Stimulated activated effector memory CD8-positive, alpha-beta T cell treated with anti-CD3 and anti-CD28 coated beads, Interleukin-12 subunit alpha, Interleukin-12 subunit beta, amount 100 ng/mL, for 72 hours (primary cell): Measurements from ENCODE around the gene ABCA13.

Source experiments
- ATAC-seq: fragments of 150-1000 bp; cut with Tn5 transposase; 2 replicates; pipeline ENCODE4 v1.10.0; 2021
- DNase-seq, 2 donors: peaks; one replicate each; pipeline ENCODE4 v3.0.0; 2021 to 2022; ENCODE audit warnings: low spot score in 2 of 2
- H3K27ac Mint-ChIP-seq: one replicate; pipeline ENCODE4 v1.8.0; 2022; ENCODE audit warnings: mild to moderate bottlenecking, mixed read lengths
- H3K36me3 Mint-ChIP-seq: one replicate; pipeline ENCODE4 v1.8.0; 2022; ENCODE audit warnings: mild to moderate bottlenecking, mixed read lengths
- H3K4me1 Mint-ChIP-seq: one replicate; pipeline ENCODE4 v1.8.0; 2022; ENCODE audit warnings: mixed read lengths
- H3K4me3 Mint-ChIP-seq: one replicate; pipeline ENCODE4 v1.8.0; 2022; ENCODE audit warnings: mild to moderate bottlenecking, mixed read lengths
- H3K9me3 Mint-ChIP-seq: one replicate; pipeline ENCODE4 v1.8.0; 2022; ENCODE audit warnings: mixed read lengths

Gene ABCA13

GRCh38 chr7:48317360-48317759, 146.1 kb downstream of the ABCA13 start:
- no peak overlapping the region for H3K27ac Mint-ChIP-seq
- DNase-seq (no peak), ATAC-seq (no peak)
- H3K4me1 Mint-ChIP-seq: no peaks in the 10 kb centered on the region
- H3K36me3 Mint-ChIP-seq: no peaks in the 10 kb centered on the region
- H3K9me3 Mint-ChIP-seq: no peaks in the 10 kb centered on the region
- no peak overlapping the region for H3K4me3 Mint-ChIP-seq

GRCh38 chr7:48321319-48322010, 150.2 kb downstream of the ABCA13 start:
- no peak for DNase-seq
- no peak overlapping the region for H3K27ac Mint-ChIP-seq

GRCh38 chr7:48337012-48337621, 165.9 kb downstream of the ABCA13 start:
- ATAC-seq (no peak), DNase-seq (no peak)
- H3K9me3 Mint-ChIP-seq: no peaks in the 10 kb centered on the region
- H3K27ac Mint-ChIP-seq: no peak overlapping the region
- H3K4me1 Mint-ChIP-seq: no peaks in the 10 kb centered on the region
- H3K4me3 Mint-ChIP-seq: no peak overlapping the region
- no peaks in the 10 kb centered on the region for H3K36me3 Mint-ChIP-seq

More at GRCh38 chr7:48321319-48322010, 150.2 kb downstream of the ABCA13 start:
- ATAC-seq: peak; percentile 52
- H3K4me1 Mint-ChIP-seq: no peaks in the 10 kb centered on the region
- H3K9me3 Mint-ChIP-seq: no peaks in the 10 kb centered on the region
- no peaks in the 10 kb centered on the region for H3K36me3 Mint-ChIP-seq
- H3K4me3 Mint-ChIP-seq: no peak overlapping the region

DNA sequence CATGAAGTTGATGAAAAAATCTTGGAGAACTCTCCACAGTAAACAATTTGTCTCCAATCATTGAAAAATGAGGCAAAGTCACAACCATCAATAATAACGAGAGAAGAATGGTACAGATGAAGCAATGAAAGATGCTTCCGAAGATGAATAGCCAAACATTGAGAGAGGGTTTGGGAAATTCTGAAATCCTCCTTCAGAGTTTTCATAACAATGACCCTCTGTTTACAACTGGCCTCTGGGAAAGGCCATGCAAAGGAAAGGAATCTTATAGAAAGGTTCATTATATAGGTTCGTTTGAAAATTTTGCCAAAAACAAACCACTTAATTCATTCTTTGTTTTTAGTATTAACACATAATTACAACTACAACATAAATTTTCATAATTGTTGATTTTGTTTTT, 166.5 kb downstream of the ABCA13 start:
- DNase-seq: no peak
- Mint-ChIP-seq H3K9me3 (no peaks in the 10 kb centered on the region), H3K4me3 (no peak overlapping the region), H3K27ac (no peak overlapping the region), H3K4me1 (no peaks in the 10 kb centered on the region), H3K36me3 (no peaks in the 10 kb centered on the region)
- ATAC-seq: no peak

DNA sequence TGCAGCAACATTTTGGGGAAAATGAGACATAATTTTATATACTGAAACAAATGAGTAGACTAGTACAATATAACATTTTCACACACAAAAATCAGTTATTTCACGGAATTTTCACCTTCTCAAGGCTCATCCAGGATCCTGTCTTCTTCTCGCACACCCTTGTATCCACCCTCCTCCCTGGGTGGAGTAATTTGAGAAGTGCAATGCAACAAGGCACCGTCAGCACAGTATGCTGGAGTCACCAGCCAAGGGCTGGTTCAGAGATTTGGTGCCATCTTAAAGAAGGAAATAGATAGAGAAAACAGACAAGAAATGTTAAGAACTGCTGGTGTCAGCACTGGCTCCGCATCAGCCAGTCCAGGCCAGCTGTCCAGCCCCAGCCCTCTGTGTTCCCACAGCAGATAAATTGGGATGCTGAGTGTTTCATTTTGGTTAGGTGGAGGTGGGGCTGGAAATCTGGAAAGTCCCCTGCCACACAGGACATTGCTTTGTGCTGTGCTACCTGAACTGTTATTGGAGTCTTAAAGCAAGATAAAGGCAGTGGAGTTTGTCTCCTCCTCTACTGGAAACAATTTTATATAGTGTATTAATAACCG, 176.1 kb downstream of the ABCA13 start:
- H3K4me3 Mint-ChIP-seq: no peak overlapping the region
- H3K9me3 Mint-ChIP-seq: no peaks in the 10 kb centered on the region
- DNase-seq (no peak), ATAC-seq (no peak)
- no peak overlapping the region for H3K27ac Mint-ChIP-seq
- no peaks in the 10 kb centered on the region for H3K4me1 Mint-ChIP-seq
- no peaks in the 10 kb centered on the region for H3K36me3 Mint-ChIP-seq

DNA sequence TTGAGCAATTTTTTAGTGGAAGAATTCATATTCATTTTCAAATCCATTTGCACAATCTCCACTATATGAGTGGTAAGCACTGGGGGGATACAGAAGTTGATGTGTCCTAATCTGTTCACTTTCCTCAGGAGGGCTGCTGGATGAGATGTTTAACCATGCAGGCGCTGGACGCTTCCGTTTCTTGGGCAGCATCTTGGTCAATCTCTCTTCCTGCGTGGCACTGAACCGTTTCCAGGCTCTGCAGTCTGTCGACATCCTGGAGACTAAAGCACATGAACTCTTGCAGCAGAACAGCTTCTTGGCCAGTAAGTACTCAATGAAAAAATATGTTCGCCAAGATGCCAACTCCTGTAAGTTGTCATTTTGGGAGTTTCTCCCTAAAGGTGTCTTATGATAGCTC, 179.3 kb downstream of the ABCA13 start:
- Mint-ChIP-seq H3K4me1 (no peaks in the 10 kb centered on the region), H3K4me3 (no peak overlapping the region), H3K36me3 (no peaks in the 10 kb centered on the region), H3K9me3 (no peaks in the 10 kb centered on the region), H3K27ac (no peak overlapping the region)
- ATAC-seq (no peak), DNase-seq (no peak)

DNA sequence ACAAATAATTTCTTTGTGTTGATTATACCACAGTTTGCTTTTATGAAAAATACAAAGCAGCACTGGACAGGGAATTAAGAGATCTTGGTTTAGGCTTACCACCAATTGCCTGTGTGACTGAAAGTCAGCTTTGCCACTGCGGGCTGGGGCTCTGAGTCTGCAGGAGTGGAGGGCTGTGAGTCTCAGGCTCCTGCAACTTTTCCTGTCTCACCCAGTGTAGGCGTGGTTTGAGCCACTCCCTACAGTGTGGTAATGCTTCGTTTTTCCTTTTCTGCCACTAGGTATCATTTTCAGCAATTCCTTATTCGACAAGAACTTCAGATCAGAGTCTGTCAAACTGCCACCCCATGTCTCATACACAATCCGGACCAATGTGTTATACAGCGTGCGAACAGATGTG, 180.6 kb downstream of the ABCA13 start:
- no peaks in the 10 kb centered on the region for H3K4me1 Mint-ChIP-seq
- no peak for ATAC-seq
- H3K27ac Mint-ChIP-seq: no peak overlapping the region
- DNase-seq: no peak
- no peaks in the 10 kb centered on the region for H3K36me3 Mint-ChIP-seq
- no peak overlapping the region for H3K4me3 Mint-ChIP-seq
- no peaks in the 10 kb centered on the region for H3K9me3 Mint-ChIP-seq

GRCh38 chr7:48355346-48355745, 184.1 kb downstream of the ABCA13 start:
- ATAC-seq: no peak
- Mint-ChIP-seq H3K9me3 (no peaks in the 10 kb centered on the region), H3K4me1 (no peaks in the 10 kb centered on the region)

GRCh38 chr7:48360574-48360973, 189.3 kb downstream of the ABCA13 start:
- no peaks in the 10 kb centered on the region for H3K9me3 Mint-ChIP-seq
- no peaks in the 10 kb centered on the region for H3K36me3 Mint-ChIP-seq
- H3K4me3 Mint-ChIP-seq: no peak overlapping the region
- ATAC-seq (no peak), DNase-seq (no peak)
- no peak overlapping the region for H3K27ac Mint-ChIP-seq
- H3K4me1 Mint-ChIP-seq: no peaks in the 10 kb centered on the region

More at GRCh38 chr7:48355346-48355745, 184.1 kb downstream of the ABCA13 start:
- H3K36me3 Mint-ChIP-seq: no peaks in the 10 kb centered on the region
- no peak overlapping the region for H3K27ac Mint-ChIP-seq
- no peak overlapping the region for H3K4me3 Mint-ChIP-seq
- no peak for DNase-seq

- Mint-ChIP-seq H3K36me3 (no peaks in the 10 kb centered on the region), H3K9me3 (peaks cover 3% of the 10 kb centered on the region), H3K27ac (no peak overlapping the region), H3K4me1 (no peaks in the 10 kb centered on the region), H3K4me3 (no peak overlapping the region)
- DNase-seq (no peak), ATAC-seq (no peak)
Observed at GRCh38 chr7:48363174-48363573, 191.9 kb downstream of the ABCA13 start.

GRCh38 chr7:48365010-48365409, 193.8 kb downstream of the ABCA13 start:
- ATAC-seq (no peak), DNase-seq (no peak)
- Mint-ChIP-seq H3K36me3 (no peaks in the 10 kb centered on the region), H3K4me1 (no peaks in the 10 kb centered on the region), H3K27ac (no peak overlapping the region), H3K4me3 (no peak overlapping the region), H3K9me3 (peaks cover 3% of the 10 kb centered on the region)

- H3K4me3 Mint-ChIP-seq: no peak overlapping the region
- H3K36me3 Mint-ChIP-seq: no peaks in the 10 kb centered on the region
- no peak overlapping the region for H3K27ac Mint-ChIP-seq
- no peak for DNase-seq
- peaks cover 3% of the 10 kb centered on the region for H3K9me3 Mint-ChIP-seq
- no peak for ATAC-seq
- H3K4me1 Mint-ChIP-seq: no peaks in the 10 kb centered on the region
Observed at GRCh38 chr7:48366096-48366495, 194.8 kb downstream of the ABCA13 start.

DNA sequence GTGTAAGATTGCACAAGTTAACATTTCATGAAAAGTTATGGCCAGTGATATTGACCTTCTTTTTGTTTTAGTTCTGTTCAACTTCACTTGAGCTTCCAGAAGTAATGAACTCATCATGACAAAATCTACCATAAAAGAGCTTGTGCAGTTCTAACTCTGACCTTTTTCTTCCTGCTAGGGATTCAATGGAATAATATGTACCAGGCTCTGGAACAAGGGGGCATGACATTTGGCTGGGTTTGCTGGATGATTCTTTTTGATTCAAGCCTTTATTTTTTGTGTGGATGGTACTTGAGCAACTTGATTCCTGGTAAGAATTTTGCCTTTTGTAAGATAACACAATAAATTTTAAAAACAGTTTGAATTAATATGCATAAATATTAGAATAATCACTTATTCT, 205.0 kb downstream of the ABCA13 start:
- Mint-ChIP-seq H3K9me3 (peaks cover 5% of the 10 kb centered on the region), H3K36me3 (no peaks in the 10 kb centered on the region), H3K27ac (no peak overlapping the region), H3K4me1 (no peaks in the 10 kb centered on the region), H3K4me3 (no peak overlapping the region)
- DNase-seq: no peak
- ATAC-seq: no peak

- DNase-seq (no peak), ATAC-seq (peak; percentile 31)
- Mint-ChIP-seq H3K9me3 (no peaks in the 10 kb centered on the region), H3K4me1 (no peaks in the 10 kb centered on the region), H3K36me3 (no peaks in the 10 kb centered on the region), H3K27ac (no peak overlapping the region), H3K4me3 (no peak overlapping the region)
Observed at GRCh38 chr7:48380921-48381320, 209.7 kb downstream of the ABCA13 start.

- H3K4me3 Mint-ChIP-seq: no peak overlapping the region
Observed at GRCh38 chr7:48381571-48381970, 210.3 kb downstream of the ABCA13 start.

GRCh38 chr7:48384180-48384752, 213.0 kb downstream of the ABCA13 start:
- Mint-ChIP-seq H3K4me3 (no peak overlapping the region), H3K36me3 (no peaks in the 10 kb centered on the region), H3K27ac (no peak overlapping the region), H3K4me1 (no peaks in the 10 kb centered on the region), H3K9me3 (no peaks in the 10 kb centered on the region)
- no peak for DNase-seq
- ATAC-seq: no peak

More at GRCh38 chr7:48381571-48381970, 210.3 kb downstream of the ABCA13 start:
- Mint-ChIP-seq H3K27ac (no peak overlapping the region), H3K9me3 (no peaks in the 10 kb centered on the region), H3K4me1 (no peaks in the 10 kb centered on the region), H3K36me3 (no peaks in the 10 kb centered on the region)
- no peak for DNase-seq
- ATAC-seq: no peak
